Right lobe of liver (tissue), 4 donors: ENCODE measurements around the gene SWI5.

Source experiments
- CTCF ChIP-seq, 4 donors: fragments of 200-600 bp in 3 of 4; fragments of 450-650 bp in 1 of 4; IDR thresholded peaks; one replicate each; pipeline versions ENCODE4 v1.5.1 to v1.8.0; 2016 to 2022; ENCODE audit warnings: antibody characterized with exemption in 4 of 4, mild to moderate bottlenecking in 2 of 4
- POLR2A ChIP-seq: fragments of 450-650 bp; IDR thresholded peaks from one replicate; pipeline ENCODE4 v1.6.1; 2017; ENCODE audit warnings: antibody characterized with exemption, mild to moderate bottlenecking
- donor health status: DM: no; HTN: no; CAD: no.
- donor health status: DM: no; HTN: no; CAD: no.
- donor health status: DM: no; HTN: yes; CAD: no.

GRCh38 chr9:128321879-128322403 is 45.9 kb downstream of the SWI5 start:
- no peak for TF ChIP-seq CTCF (IDR thresholded peaks at IDR 0.05)
- TF ChIP-seq POLR2A = no peak
